Measurements from ENCODE around the gene STK4.

DNA sequence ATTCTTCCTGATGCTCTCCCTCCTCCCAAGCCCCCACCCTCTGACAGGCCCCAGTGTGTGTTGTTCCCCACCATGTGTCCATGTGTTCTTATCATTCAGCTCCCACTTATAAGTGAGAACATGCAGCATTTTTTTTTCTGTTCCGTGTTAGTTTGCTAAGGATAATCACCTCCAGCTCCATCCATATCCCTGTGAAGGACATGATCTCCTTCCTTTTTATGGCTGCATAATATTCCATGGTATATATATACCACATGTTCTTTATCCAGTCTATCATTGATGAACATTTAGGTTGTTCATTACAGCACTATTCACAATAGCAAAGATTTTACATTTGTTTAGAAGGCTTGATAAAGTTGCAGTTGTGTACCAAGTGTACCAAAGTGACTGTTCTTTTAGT is 76.7 kb downstream of the STK4 start:
- TF ChIP-seq, protein P1, sequence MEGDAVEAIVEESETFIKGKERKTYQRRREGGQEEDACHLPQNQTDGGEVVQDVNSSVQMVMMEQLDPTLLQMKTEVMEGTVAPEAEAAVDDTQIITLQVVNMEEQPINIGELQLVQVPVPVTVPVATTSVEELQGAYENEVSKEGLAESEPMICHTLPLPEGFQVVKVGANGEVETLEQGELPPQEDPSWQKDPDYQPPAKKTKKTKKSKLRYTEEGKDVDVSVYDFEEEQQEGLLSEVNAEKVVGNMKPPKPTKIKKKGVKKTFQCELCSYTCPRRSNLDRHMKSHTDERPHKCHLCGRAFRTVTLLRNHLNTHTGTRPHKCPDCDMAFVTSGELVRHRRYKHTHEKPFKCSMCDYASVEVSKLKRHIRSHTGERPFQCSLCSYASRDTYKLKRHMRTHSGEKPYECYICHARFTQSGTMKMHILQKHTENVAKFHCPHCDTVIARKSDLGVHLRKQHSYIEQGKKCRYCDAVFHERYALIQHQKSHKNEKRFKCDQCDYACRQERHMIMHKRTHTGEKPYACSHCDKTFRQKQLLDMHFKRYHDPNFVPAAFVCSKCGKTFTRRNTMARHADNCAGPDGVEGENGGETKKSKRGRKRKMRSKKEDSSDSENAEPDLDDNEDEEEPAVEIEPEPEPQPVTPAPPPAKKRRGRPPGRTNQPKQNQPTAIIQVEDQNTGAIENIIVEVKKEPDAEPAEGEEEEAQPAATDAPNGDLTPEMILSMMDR (conservative IDR thresholded peaks at IDR 0.05; ENCODE audit: low read depth, low read length): no peak
- TF ChIP-seq MAZ (IDR thresholded peaks at IDR 0.05; ENCODE audit: borderline replicate concordance, low read depth, low read length): no peak
- no peak for TF ChIP-seq POLR2A (IDR thresholded peaks at IDR 0.05; ENCODE audit: low read depth, low read length)
- no peak for TF ChIP-seq RAD21 (IDR thresholded peaks at IDR 0.05; ENCODE audit: low read length)
- TF ChIP-seq, protein P2, sequence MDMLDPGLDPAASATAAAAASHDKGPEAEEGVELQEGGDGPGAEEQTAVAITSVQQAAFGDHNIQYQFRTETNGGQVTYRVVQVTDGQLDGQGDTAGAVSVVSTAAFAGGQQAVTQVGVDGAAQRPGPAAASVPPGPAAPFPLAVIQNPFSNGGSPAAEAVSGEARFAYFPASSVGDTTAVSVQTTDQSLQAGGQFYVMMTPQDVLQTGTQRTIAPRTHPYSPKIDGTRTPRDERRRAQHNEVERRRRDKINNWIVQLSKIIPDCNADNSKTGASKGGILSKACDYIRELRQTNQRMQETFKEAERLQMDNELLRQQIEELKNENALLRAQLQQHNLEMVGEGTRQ (IDR thresholded peaks at IDR 0.05; ENCODE audit: low read depth, low read length): no peak
- no peak for TF ChIP-seq BHLHE40 (IDR thresholded peaks at IDR 0.05; ENCODE audit: low read depth, low read length)
- no peak for TF ChIP-seq RCOR1 (IDR thresholded peaks at IDR 0.05; ENCODE audit: insufficient replicate concordance, low read length)
- TF ChIP-seq CEBPB (IDR thresholded peaks at IDR 0.05; ENCODE audit: low read depth, low read length): no peak
- no peak for TF ChIP-seq RFX5 (IDR thresholded peaks at IDR 0.05; ENCODE audit: low read depth, low read length)
- no peak for TF ChIP-seq SMC3 (IDR thresholded peaks at IDR 0.05; ENCODE audit: low read depth, low read length)
